ENCODE data around the gene KIAA1549.
"Not testable (repeated sequence)": the region's sequence is repeated elsewhere in the genome, so short reads cannot be mapped to it uniquely, and the experiment has no call there.

Gene KIAA1549

DNA sequence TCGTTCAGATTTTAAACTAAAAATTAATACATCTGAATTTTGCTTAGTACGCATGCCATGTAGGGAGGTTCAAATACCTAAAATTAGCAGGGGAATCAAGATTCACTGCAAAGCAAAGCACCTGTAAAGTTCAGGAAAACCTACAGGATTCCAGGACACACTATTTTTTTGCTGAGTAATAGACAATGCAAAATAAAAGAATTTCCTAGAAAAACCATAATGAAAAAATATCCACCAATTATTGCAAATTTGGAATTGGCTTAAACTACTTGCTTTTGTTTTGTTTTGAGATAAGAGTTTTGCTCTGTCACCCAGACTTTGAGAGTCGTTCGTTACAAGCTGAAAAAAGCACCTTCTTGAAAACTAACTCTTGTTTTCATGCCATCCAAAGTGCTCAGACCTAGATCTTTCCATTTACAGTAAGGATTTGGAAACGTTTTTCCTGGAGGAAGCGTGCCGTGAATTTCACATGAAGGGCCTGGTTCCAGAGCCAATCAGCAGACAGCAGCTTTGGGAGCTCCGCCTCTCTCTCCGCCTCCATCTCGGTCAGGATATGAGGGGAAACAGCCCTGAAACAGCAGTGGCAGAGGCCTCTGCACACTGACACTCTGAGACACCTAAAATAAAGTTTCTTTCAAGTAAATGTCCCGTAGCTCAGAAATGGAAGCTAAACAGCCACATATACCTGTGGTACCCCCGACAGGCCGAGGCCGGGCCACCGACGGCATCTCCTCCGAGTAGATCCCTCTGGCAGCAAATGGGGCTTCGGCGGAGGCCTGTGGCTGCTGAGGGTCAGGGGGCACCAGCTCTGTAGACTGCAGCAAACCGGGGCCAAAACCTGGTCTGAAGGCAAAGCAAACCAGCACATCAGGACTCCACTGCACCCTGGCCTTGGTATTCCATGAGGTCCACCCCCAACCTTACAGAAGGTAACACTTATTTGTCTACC, 137.3 kb downstream of the KIAA1549 start:
- no peak for DNase-seq

DNA sequence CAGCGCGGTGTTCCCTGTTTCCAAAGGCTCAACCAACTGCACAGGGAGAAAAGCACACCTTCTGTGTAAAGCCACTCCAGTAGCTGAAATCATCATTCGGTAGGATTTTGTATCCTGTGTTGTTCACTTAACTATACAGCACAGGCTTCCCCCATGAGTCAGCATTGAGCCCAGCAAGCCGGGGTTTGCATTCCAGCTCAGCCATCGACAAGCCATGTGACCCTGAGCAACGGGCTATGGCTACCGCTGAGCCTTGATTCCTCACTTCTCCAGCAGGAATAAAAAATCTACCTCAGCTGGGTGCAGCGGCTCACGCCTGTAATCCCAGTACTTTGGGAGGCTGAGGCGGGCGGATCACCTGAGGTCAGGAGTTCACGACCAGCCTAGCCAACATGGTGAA, 139.1 kb downstream of the KIAA1549 start:
- DNase-seq: no peak

- DNase-seq: no peak
Measured at GRCh38 chr7:138838166-138838565, 143.0 kb downstream of the KIAA1549 start.

GRCh38 chr7:138837627-138838026, 143.6 kb downstream of the KIAA1549 start:
- no peak for DNase-seq

GRCh38 chr7:138835087-138835486, 146.1 kb downstream of the KIAA1549 start:
- DNase-seq: no peak

GRCh38 chr7:138834583-138834982, 146.6 kb downstream of the KIAA1549 start:
- DNase-seq: no peak

DNA sequence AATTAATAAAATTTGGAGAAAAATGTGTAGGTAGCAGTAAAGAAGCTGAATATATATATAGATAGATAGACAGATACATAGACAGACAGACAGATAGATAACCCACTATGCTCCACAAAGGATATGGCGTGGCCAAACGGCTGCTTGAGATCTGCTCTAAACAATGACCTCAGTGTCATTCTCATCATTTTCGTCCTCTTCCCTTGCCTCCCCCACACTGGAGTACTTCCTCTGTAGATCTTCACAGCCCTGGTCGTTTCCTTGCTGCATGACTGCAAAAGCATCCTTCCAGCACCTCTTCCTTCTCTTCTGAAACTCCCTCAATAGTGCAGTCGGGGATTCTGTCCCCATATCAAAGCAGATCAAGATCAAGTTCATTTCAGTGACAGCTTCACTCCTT, 147.6 kb downstream of the KIAA1549 start:
- DNase-seq: no peak

DNA sequence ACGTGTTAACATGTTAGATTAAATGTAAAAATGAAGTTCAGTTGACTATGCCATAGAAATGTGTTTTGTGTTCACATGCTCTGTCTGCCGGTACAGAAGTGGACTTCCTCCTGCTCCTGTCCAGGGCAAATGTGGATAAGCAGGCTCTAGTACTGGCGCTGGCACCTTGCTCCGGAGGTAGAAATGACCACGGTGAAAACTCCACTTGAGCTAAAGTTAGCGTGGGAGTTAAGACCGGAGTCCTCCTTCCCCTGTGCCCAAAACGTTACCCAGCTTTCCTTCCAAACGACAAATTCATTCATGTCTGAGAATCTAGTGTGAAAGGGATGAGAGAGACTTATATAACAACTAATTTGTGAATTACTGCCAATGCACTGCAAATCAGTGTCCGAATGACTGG, 148.2 kb downstream of the KIAA1549 start:
- no peak for DNase-seq

GRCh38 chr7:138829335-138829734, 151.9 kb downstream of the KIAA1549 start:
- DNase-seq: no peak

GRCh38 chr7:138828302-138828701, 152.9 kb downstream of the KIAA1549 start:
- DNase-seq: no peak

DNA sequence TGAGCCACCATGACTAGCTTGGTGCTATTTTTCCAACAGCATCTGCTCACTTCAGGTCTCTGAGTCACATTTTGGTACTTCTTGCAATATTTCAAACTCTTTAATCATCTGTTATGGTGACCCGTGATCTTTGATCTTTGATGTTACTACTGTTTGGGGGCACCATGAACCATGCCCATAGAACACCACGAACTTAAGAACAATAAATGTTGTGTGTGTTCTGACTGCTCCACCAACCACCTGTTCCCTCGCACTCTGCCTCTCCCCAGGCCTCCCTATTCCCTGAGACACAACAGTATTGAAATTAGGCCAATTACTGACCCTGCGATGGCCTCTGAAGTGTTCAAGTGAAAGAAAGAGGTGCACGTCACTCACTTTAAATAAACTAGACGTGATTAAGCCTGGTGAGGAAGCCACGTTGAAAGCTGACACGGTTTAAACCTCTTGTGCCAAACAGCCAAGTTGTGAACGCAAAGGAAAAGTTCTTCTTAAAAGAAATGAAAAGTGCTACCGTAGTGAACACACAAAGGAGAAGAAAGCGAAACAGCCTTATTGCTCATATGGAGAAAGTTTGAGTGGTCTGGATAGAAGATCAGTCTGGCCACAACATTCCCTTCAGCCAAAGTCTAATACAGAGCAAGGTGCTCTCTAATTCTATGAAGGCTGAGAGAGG, 156.0 kb downstream of the KIAA1549 start:
- DNase-seq: no peak

- no peak for DNase-seq
Measured at GRCh38 chr7:138822867-138823535, 158.2 kb downstream of the KIAA1549 start.

GRCh38 chr7:138821912-138822311, 159.3 kb downstream of the KIAA1549 start:
- no peak for DNase-seq

GRCh38 chr7:138819625-138820024, 161.6 kb downstream of the KIAA1549 start:
- no peak for DNase-seq

DNA sequence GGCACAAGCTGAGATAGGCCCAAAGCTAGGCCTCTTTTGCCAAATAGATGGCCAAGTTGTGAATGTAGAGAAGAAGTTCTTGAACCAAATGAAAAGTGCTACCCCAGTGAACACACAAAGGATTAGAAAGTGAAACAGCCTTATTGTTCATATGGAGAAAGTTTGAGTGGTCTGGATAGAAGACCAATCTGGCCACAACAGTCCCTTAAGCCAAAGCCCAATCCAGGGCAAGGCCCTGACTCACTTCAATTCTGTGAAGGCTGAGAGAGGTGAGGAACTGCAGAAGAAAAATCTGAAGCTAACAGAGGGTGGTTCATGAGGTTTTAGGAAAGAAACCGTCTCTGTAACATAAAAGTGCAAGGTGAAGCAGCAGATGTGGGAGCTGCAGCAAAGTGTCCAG, 164.5 kb downstream of the KIAA1549 start:
- DNase-seq: no peak

- DNase-seq: no peak
Measured at GRCh38 chr7:138814816-138815332, 166.3 kb downstream of the KIAA1549 start.

GRCh38 chr7:138813945-138814344, 167.2 kb downstream of the KIAA1549 start:
- DNase-seq: no peak

- not testable (repeated sequence) for DNase-seq
Measured at GRCh38 chr7:138811327-138811726, 169.9 kb downstream of the KIAA1549 start.

DNA sequence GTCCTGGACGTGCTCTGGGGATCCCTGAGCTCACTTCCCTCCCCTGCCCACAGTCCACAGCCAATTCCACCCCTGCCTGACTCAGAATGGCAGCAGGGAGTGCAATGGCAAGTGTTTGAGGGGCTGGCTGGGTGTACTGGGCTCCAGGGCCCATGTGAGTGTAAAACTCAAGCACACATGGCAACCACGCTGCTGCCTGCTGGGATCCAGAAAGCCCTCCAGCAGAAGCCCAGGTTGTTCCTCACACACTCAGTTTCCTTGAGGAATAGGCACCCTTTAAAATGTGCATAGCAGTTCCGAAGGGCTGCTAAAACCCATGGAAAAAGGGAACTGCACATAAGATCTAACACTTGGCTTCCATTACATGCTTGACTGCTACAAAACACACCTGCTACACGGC, 171.8 kb downstream of the KIAA1549 start:
- DNase-seq: no peak

GRCh38 chr7:138804618-138805017, 176.6 kb downstream of the KIAA1549 start:
- DNase-seq: no peak

GRCh38 chr7:138802706-138803105, 178.5 kb downstream of the KIAA1549 start:
- DNase-seq: no peak

GRCh38 chr7:138801256-138801655, 179.9 kb downstream of the KIAA1549 start:
- no peak for DNase-seq

GRCh38 chr7:138799336-138800000, 181.7 kb downstream of the KIAA1549 start:
- DNase-seq: no peak

Measured in bone marrow (tissue), 2 donors.